IMR-90 (cell line): ENCODE results near the gene OR51A7. TPM values are rescaled to one million over a fixed set of nuclear protein-coding genes. Genes with fewer than 3 reads are reported as not detected.

Experiments used
- ATAC-seq: fragments of 200-7000 bp; cut with Tn5 transposase; 2 replicates; pipeline ENCODE4 v1.9.1; 2020; ENCODE audit warnings: low read depth, mild to moderate bottlenecking, moderate library complexity
- BruUV-seq: library from RNA; stranded (reverse); fragments of 400-500 nt; replicated peaks from 2 replicates; lab custom pipeline; 2021; lab: Mats Ljungman, UMichigan
- CTCF ChIA-PET: fragments of 300-600 bp; formaldehyde crosslinking; extraction: SDS; loops from one replicate; lab custom pipeline; 2021; ENCODE audit warnings: antibody characterized with exemption; lab: Yijun Ruan, JAX
- POLR2A ChIA-PET: fragments of 300-600 bp; sonication (Branson Sonifier 250); formaldehyde crosslinking; loops from one replicate; lab custom pipeline; 2022; ENCODE audit warnings: antibody characterized with exemption; ENCODE audit not compliant: unreplicated experiment; lab: Charles Lee
- DNase-seq: peaks from one replicate; pipeline ENCODE4 v3.0.0; 2013
- H2AFZ ChIP-seq: replicated peaks from 2 replicates; pipeline ENCODE3; 2013; ENCODE audit warnings: low read length, mild to moderate bottlenecking; ENCODE audit not compliant: poor library complexity
- H2AK5ac ChIP-seq: 2 replicates; pipeline ENCODE4 v1.6.1; 2013; ENCODE audit warnings: low read depth, low read length, inconsistent platforms
- H2AK9ac ChIP-seq: replicated peaks from 2 replicates; pipeline ENCODE3; 2013; ENCODE audit warnings: mild to moderate bottlenecking, low read depth, low read length, moderate library complexity; ENCODE audit not compliant: poor library complexity
- H2BK120ac ChIP-seq: 2 replicates; pipeline ENCODE4 v1.6.1; 2013; ENCODE audit warnings: low read depth, low read length, inconsistent platforms
- H2BK15ac ChIP-seq: 3 replicates; pipeline ENCODE4 v1.6.1; 2013; ENCODE audit warnings: low read depth, low read length, inconsistent platforms
- H2BK20ac ChIP-seq: 2 replicates; pipeline ENCODE4 v1.6.1; 2013; ENCODE audit warnings: low read depth, mild to moderate bottlenecking, inconsistent platforms, low read length, moderate library complexity
- H2BK5ac ChIP-seq: 2 replicates; pipeline ENCODE4 v1.6.1; 2013; ENCODE audit warnings: mild to moderate bottlenecking, low read depth, low read length, inconsistent platforms; ENCODE audit not compliant: poor library complexity, severe bottlenecking
- H3K14ac ChIP-seq: replicated peaks from 2 replicates; pipeline ENCODE4 v1.6.1; 2013; ENCODE audit warnings: low read depth, low read length, inconsistent platforms
- H3K18ac ChIP-seq: 2 replicates; pipeline ENCODE4 v1.6.1; 2013; ENCODE audit warnings: low read depth, low read length, control low read depth
- H3K23ac ChIP-seq: 2 replicates; pipeline ENCODE4 v1.6.1; 2013; ENCODE audit warnings: low read depth, low read length, inconsistent platforms
- H3K27ac ChIP-seq: 2 replicates; pipeline ENCODE4 v1.5.1; 2013; ENCODE audit warnings: mild to moderate bottlenecking, control low read depth, low read length; ENCODE audit not compliant: insufficient read depth
- H3K27me3 ChIP-seq: 2 replicates; pipeline ENCODE4 v1.6.1; 2013; ENCODE audit warnings: low read length; ENCODE audit not compliant: control insufficient read depth, insufficient read depth
- H3K36me3 ChIP-seq: 2 replicates; pipeline ENCODE4 v1.6.1; 2013; ENCODE audit warnings: low read length, mixed read lengths; ENCODE audit not compliant: control insufficient read depth, insufficient read depth
- H3K4ac ChIP-seq: 2 replicates; pipeline ENCODE4 v1.6.1; 2013; ENCODE audit warnings: low read depth, low read length, inconsistent platforms
- H3K4me1 ChIP-seq: 2 replicates; pipeline ENCODE4 v1.6.1; 2013; ENCODE audit warnings: low read length, mixed read lengths; ENCODE audit not compliant: control insufficient read depth, insufficient read depth
- H3K4me2 ChIP-seq: 2 replicates; pipeline ENCODE4 v1.6.1; 2013; ENCODE audit warnings: low read depth, mild to moderate bottlenecking, control low read depth, low read length, moderate library complexity
- H3K4me3 ChIP-seq: 2 replicates; pipeline ENCODE4 v1.5.1; 2013; ENCODE audit warnings: low read depth, mild to moderate bottlenecking, control low read depth, low read length, moderate library complexity; ENCODE audit not compliant: insufficient read depth
- H3K56ac ChIP-seq: 2 replicates; pipeline ENCODE4 v1.6.1; 2013; ENCODE audit warnings: low read length, inconsistent platforms; ENCODE audit not compliant: insufficient read depth; ENCODE audit errors: extremely low read depth
- H3K79me1 ChIP-seq, 2 experiments: 2 replicates each; pipeline ENCODE4 v1.6.1; 2013; ENCODE audit warnings: low read length in 2 of 2, inconsistent platforms in 1 of 2, low read depth in 1 of 2
- H3K9ac ChIP-seq: 2 replicates; pipeline ENCODE4 v1.6.1; 2013; ENCODE audit warnings: low read depth, low read length, control low read depth
- H3K9me1 ChIP-seq: 2 replicates; pipeline ENCODE4 v1.6.1; 2013; ENCODE audit warnings: low read length, inconsistent platforms; ENCODE audit not compliant: insufficient read depth
- H3K9me3 ChIP-seq: 2 replicates; pipeline ENCODE4 v1.6.1; 2013; ENCODE audit warnings: low read length; ENCODE audit not compliant: control insufficient read depth, insufficient read depth
- H4K20me1 ChIP-seq: 2 replicates; pipeline ENCODE4 v1.6.1; 2013; ENCODE audit warnings: low read length, inconsistent platforms; ENCODE audit not compliant: insufficient read depth
- H4K5ac ChIP-seq: 2 replicates; pipeline ENCODE4 v1.6.1; 2013; ENCODE audit warnings: mild to moderate bottlenecking, low read depth, low read length, control low read depth
- H4K8ac ChIP-seq, 2 experiments: 2 replicates each; pipeline ENCODE4 v1.6.1; 2013; ENCODE audit warnings: low read depth in 2 of 2, low read length in 2 of 2, control low read depth in 1 of 2, inconsistent platforms in 1 of 2
- H4K91ac ChIP-seq: 2 replicates; pipeline ENCODE4 v1.6.1; 2013; ENCODE audit warnings: low read depth, low read length, inconsistent platforms; ENCODE audit not compliant: insufficient read depth
- BHLHE40 ChIP-seq: fragments of 150-350 bp; IDR thresholded peaks from 2 replicates; pipeline ENCODE4 v1.6.1; 2016; ENCODE audit warnings: mild to moderate bottlenecking, low read depth, low read length
- FOS ChIP-seq: fragments of 150-350 bp; IDR thresholded peaks from 2 replicates; pipeline ENCODE4 v1.6.1; 2016; ENCODE audit warnings: low read depth, low read length
- WGBS, 2 experiments: methylation state at CpG; one replicate each; pipeline versions ENCODE4 v1.1.5 to v1.1.7; 2013; ENCODE audit warnings: missing lambda C conversion rate in 2 of 2; ENCODE audit not compliant: insufficient read length in 1 of 2; ENCODE audit errors: extremely low coverage in 2 of 2; 5-methylcytosine and 5-hydroxymethylcytosine counted together
- dilution Hi-C: fragments of 300-500 bp; cut with HindIII; formaldehyde crosslinking; loops from one replicate; pipeline ENCODE4 v1.14.3; 2018; ENCODE audit warnings: low sequenced_read_pairs; ENCODE audit not compliant: unreplicated experiment
- in situ Hi-C: fragments of 300-500 bp; cut with MboI; formaldehyde crosslinking; loops from 3 replicates; pipeline ENCODE4 v1.14.3; 2019; ENCODE audit warnings: low sequenced_read_pairs, inconsistent platforms, mixed read lengths
- intact Hi-C: fragments of 100-400 bp; cut with micrococcal nuclease; formaldehyde crosslinking; loops from 2 replicates; pipeline ENCODE4 v1.10.0; 2022
- polyA plus RNA-seq, 3 experiments: library from polyadenylated mRNA; depleted of rRNA; stranded (reverse); fragments of >200 nt; gene quantifications; 2 replicates each; pipeline ENCODE4 v1.2.3, GENCODE V29; 2012; ENCODE audit warnings: low replicate concordance in 1 of 3
- total RNA-seq: library from RNA; depleted of rRNA; stranded (reverse); fragments of >200 nt; gene quantifications from 2 replicates; pipeline ENCODE4 v1.2.3, GENCODE V29; 2012

OR51A7 gene
- total and polyA plus RNA-seq, 2 of the 4 experiments (the other 2 are of a cell fraction) = not detected

GRCh38 chr11:4881188-4881587 is 22.4 kb upstream of the OR51A7 start:
- Histone ChIP-seq H4K91ac (no peak overlapping the region), H2BK120ac (peak overlapping the region; percentile 27; the same call in 1 of the 2 replicates), H4K5ac (no peak overlapping the region), H3K56ac (no peak overlapping the region), H3K4ac (no peak overlapping the region), H3K14ac (no peak overlapping the region), H3K9ac (no peak overlapping the region), H3K23ac (no peak overlapping the region), H3K4me1 (peaks cover 2% of the 10 kb centered on the region; the same call in 1 of the 2 replicates), H3K27ac (no peak overlapping the region), H3K79me1 (no peaks in the 10 kb centered on the region), H4K8ac (no peak overlapping the region), H3K4me2 (peak overlapping the region; percentile 61; the same call in 1 of the 2 replicates), H4K20me1 (no peaks in the 10 kb centered on the region), H3K9me1 (peaks cover 5% of the 10 kb centered on the region), H2BK5ac (no peak overlapping the region), H3K9me3 (no peaks in the 10 kb centered on the region), H2BK15ac (no peak overlapping the region), H3K18ac (no peak overlapping the region), H3K4me3 (no peak overlapping the region), H2AK5ac (no peak overlapping the region), H3K36me3 (no peaks in the 10 kb centered on the region), H2AK9ac (no peak overlapping the region), H2BK20ac (peak overlapping the region; percentile 8; the same call in 1 of the 2 replicates), H3K27me3 (no peaks in the 10 kb centered on the region), H2AFZ (no peak overlapping the region)
- no TSS peak for BruUV-seq
- ATAC-seq (peak; percentile 44; the same call in 1 of the 2 replicates), DNase-seq (peak; percentile 9)
- in situ Hi-C loops = no loop called here
- intact Hi-C loops = no loop called here
- WGBS, 2 experiments = 100% methylated on average over 1 of the region's 4 CpGs; no CpG with 5 or more reads in 1 of the 2 experiments
- TF ChIP-seq BHLHE40 (peak; percentile 69; the same call in 1 of the 2 replicates), FOS (no peak)
- ChIA-PET CTCF (no interaction called here), POLR2A (no interaction called here)
- dilution Hi-C loops = no loop called here
